ENCODE data around the gene ABHD1.

GRCh38 chr2:27143285-27143684 lies 19.7 kb downstream of the ABHD1 start:
- TF ChIP-seq POLR2A (IDR thresholded peaks at IDR 0.05; ENCODE audit: low read depth, low read length), result no peak
- TF ChIP-seq EZH2 (IDR thresholded peaks at IDR 0.05; ENCODE audit: borderline replicate concordance, low read depth, low read length, severe bottlenecking), result no peak
- TF ChIP-seq CTCF (IDR thresholded peaks at IDR 0.05; ENCODE audit: extremely low read depth in 1 of 2, insufficient read depth in 1 of 2, low read depth in 1 of 2, low read length in 2 of 2), result no peak
- TF ChIP-seq MAX (IDR thresholded peaks at IDR 0.05; ENCODE audit: insufficient read depth, insufficient read length), result no peak
- TF ChIP-seq MYC (IDR thresholded peaks at IDR 0.05; ENCODE audit: low read depth, low read length), result no peak
- TF ChIP-seq FOS (IDR thresholded peaks at IDR 0.05; ENCODE audit: borderline replicate concordance, insufficient read depth, low read length), result no peak
- TF ChIP-seq POLR2AphosphoS5 (IDR thresholded peaks at IDR 0.05; ENCODE audit: insufficient read depth, low read depth, low read length), result no peak
- no peak for TF ChIP-seq GATA2 (IDR thresholded peaks at IDR 0.05; ENCODE audit: insufficient read depth, insufficient read length, low read depth, low read length)

All from endothelial cell of umbilical vein (primary cell).